ENCODE data around the gene EPHB6. TPM values are rescaled to one million over a fixed set of nuclear protein-coding genes. Genes with fewer than 3 reads are reported as not detected.

EPHB6 gene
- total RNA-seq, 2 donors from 2014 or later = 37.1 to 84.0 TPM

- Histone ChIP-seq H3K36me3 (replicated peaks in 1 of 2; ENCODE audit: insufficient read depth in 1 of 2, low read depth in 2 of 2) (no peaks in the 10 kb centered on the region), H3K4me3 (no peak overlapping the region), H3K27ac (peak overlapping the region in 2 of 4 donors; percentile 29 to 35), H3K4me1 (peaks cover 51% of the 10 kb centered on the region), H3K27me3 (no peaks in the 10 kb centered on the region), H3K9me3 (no peaks in the 10 kb centered on the region)
- DNase-seq (no peak), ATAC-seq (no peak)
- intact Hi-C loops (cut with DNase I) = no loop called here
- TF ChIP-seq POLR2A (IDR thresholded peaks at IDR 0.05) (no peak), CTCF (IDR thresholded peaks at IDR 0.05) (no peak)
- 70 to 82% methylated on average over 2 of the region's 2 CpGs for WGBS, 2 donors
Measured at GRCh38 chr7:142913566-142913965, 58.7 kb downstream of the EPHB6 start.

GRCh38 chr7:142914121-142914520 is 59.2 kb downstream of the EPHB6 start:
- TF ChIP-seq POLR2A (IDR thresholded peaks at IDR 0.05) (no peak), CTCF (IDR thresholded peaks at IDR 0.05) (no peak)
- H3K9me3 ChIP-seq = no peaks in the 10 kb centered on the region
- no peak for ATAC-seq
- intact Hi-C loops (cut with DNase I) = no loop called here
- WGBS, 2 donors = 59 to 73% methylated on average over 1 of the region's 1 CpG
- no peaks in the 10 kb centered on the region for H3K36me3 ChIP-seq (replicated peaks in 1 of 2; ENCODE audit: insufficient read depth in 1 of 2, low read depth in 2 of 2)
- DNase-seq = no peak
- peaks cover 46% of the 10 kb centered on the region for H3K4me1 ChIP-seq
- H3K27ac ChIP-seq = no peak overlapping the region
- no peaks in the 10 kb centered on the region for H3K27me3 ChIP-seq
- no peak overlapping the region for H3K4me3 ChIP-seq

- DNase-seq = no peak
- intact Hi-C loops (cut with DNase I) = no loop called here
- no peak for TF ChIP-seq POLR2A (IDR thresholded peaks at IDR 0.05)
- no peak for TF ChIP-seq CTCF (IDR thresholded peaks at IDR 0.05)
- Histone ChIP-seq H3K27me3 (no peaks in the 10 kb centered on the region), H3K27ac (no peak overlapping the region), H3K9me3 (no peaks in the 10 kb centered on the region), H3K36me3 (replicated peaks in 1 of 2; ENCODE audit: insufficient read depth in 1 of 2, low read depth in 2 of 2) (no peaks in the 10 kb centered on the region), H3K4me3 (no peak overlapping the region), H3K4me1 (peaks cover 34% of the 10 kb centered on the region)
- WGBS, 2 donors = 87 to 89% methylated on average over 8 of the region's 8 CpGs
- ATAC-seq = no peak
Measured at GRCh38 chr7:142915315-142915714, 60.4 kb downstream of the EPHB6 start.

- ATAC-seq (no peak), DNase-seq (no peak)
- Histone ChIP-seq H3K9me3 (no peaks in the 10 kb centered on the region), H3K27ac (no peak overlapping the region), H3K4me3 (no peak overlapping the region), H3K27me3 (no peaks in the 10 kb centered on the region), H3K4me1 (peaks cover 22% of the 10 kb centered on the region), H3K36me3 (replicated peaks in 1 of 2; ENCODE audit: insufficient read depth in 1 of 2, low read depth in 2 of 2) (no peaks in the 10 kb centered on the region)
- intact Hi-C loops (cut with DNase I) = no loop called here
- TF ChIP-seq POLR2A (IDR thresholded peaks at IDR 0.05) (no peak), CTCF (IDR thresholded peaks at IDR 0.05) (no peak)
- WGBS, 2 donors = 37 to 50% methylated on average over 2 of the region's 2 CpGs
Measured at GRCh38 chr7:142916508-142916907, 61.6 kb downstream of the EPHB6 start.

GRCh38 chr7:142917447-142917846 is 62.6 kb downstream of the EPHB6 start:
- intact Hi-C loops (cut with DNase I) = no loop called here
- no peaks in the 10 kb centered on the region for H3K36me3 ChIP-seq (replicated peaks in 1 of 2; ENCODE audit: insufficient read depth in 1 of 2, low read depth in 2 of 2)
- no peak overlapping the region for H3K4me3 ChIP-seq
- no peaks in the 10 kb centered on the region for H3K27me3 ChIP-seq
- DNase-seq (no peak), ATAC-seq (no peak)
- TF ChIP-seq POLR2A (IDR thresholded peaks at IDR 0.05) = no peak
- no peak for TF ChIP-seq CTCF (IDR thresholded peaks at IDR 0.05)
- no peak overlapping the region for H3K27ac ChIP-seq
- 67 to 79% methylated on average over 3 of the region's 3 CpGs for WGBS, 2 donors
- H3K9me3 ChIP-seq = no peaks in the 10 kb centered on the region
- H3K4me1 ChIP-seq = peaks cover 17% of the 10 kb centered on the region
